Brain microvascular endothelial cell (primary cell): ENCODE measurements around the gene HK1.

Source experiments
- DNase-seq: peaks from one replicate; pipeline ENCODE4 v3.0.0-alpha.2; 2020
- H3K27ac ChIP-seq: fragments of 250-450 bp; sonication (Bioruptor Pico); 2 replicates; pipeline ENCODE4 v1.5.1; 2020; ENCODE audit warnings: mild to moderate bottlenecking, moderate library complexity
- H3K27me3 ChIP-seq: fragments of 250-450 bp; sonication (Bioruptor Pico); replicated peaks from 2 replicates; pipeline ENCODE4 v1.5.1; 2020; ENCODE audit warnings: mild to moderate bottlenecking
- H3K36me3 ChIP-seq: fragments of 250-450 bp; sonication (Bioruptor Pico); replicated peaks from 2 replicates; pipeline ENCODE4 v1.5.1; 2020; ENCODE audit warnings: mild to moderate bottlenecking
- H3K4me3 ChIP-seq: 2 replicates; pipeline ENCODE4 v1.5.1; 2011; ENCODE audit warnings: low read depth, mild to moderate bottlenecking, control low read depth, low read length, moderate library complexity
- in situ Hi-C: cut with HindIII; loops from 2 replicates; pipeline ENCODE4 v1.10.0; 2017; ENCODE audit warnings: low sequenced_read_pairs, low pct_ligation_motif_present
- TF ChIP-seq, protein P1 (sequence below): IDR thresholded peaks from 2 replicates; pipeline ENCODE4 v1.5.1; 2011; ENCODE audit warnings: low read depth, mild to moderate bottlenecking, moderate library complexity, low read length, control low read depth, inconsistent platforms; ENCODE audit errors: missing control alignments

The HK1 gene

DNA sequence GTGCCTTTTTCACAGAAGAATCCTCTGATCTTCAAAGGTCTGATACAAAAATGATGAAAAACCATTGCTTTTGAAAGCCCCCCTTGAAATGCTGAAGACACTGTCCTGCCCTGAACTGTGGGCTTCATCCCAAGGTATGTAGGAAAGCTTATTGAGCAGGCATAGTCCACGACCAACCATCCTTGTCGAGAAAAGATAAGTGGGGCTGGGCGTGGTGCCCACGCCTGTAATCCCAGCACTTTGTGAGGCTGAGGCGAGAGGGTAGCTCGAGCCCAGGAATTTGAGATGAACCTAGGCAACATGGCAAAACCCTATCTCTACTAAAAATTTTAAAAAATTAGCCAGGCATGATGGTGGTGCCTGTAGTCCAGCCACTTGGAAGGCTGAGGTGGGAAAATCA is 112.9 kb downstream of the HK1 start:
- TF ChIP-seq, protein P1, sequence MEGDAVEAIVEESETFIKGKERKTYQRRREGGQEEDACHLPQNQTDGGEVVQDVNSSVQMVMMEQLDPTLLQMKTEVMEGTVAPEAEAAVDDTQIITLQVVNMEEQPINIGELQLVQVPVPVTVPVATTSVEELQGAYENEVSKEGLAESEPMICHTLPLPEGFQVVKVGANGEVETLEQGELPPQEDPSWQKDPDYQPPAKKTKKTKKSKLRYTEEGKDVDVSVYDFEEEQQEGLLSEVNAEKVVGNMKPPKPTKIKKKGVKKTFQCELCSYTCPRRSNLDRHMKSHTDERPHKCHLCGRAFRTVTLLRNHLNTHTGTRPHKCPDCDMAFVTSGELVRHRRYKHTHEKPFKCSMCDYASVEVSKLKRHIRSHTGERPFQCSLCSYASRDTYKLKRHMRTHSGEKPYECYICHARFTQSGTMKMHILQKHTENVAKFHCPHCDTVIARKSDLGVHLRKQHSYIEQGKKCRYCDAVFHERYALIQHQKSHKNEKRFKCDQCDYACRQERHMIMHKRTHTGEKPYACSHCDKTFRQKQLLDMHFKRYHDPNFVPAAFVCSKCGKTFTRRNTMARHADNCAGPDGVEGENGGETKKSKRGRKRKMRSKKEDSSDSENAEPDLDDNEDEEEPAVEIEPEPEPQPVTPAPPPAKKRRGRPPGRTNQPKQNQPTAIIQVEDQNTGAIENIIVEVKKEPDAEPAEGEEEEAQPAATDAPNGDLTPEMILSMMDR, result no peak
- H3K36me3 ChIP-seq, result peaks cover 40% of the 10 kb centered on the region
- H3K27ac ChIP-seq, result no peak overlapping the region
- in situ Hi-C loops, result loop anchor here (25.0 kb wide), 1 partner anchor 154 kb away; no protein-coding TSS in a partner anchor
- no peaks in the 10 kb centered on the region for H3K27me3 ChIP-seq
- no peak for DNase-seq
- H3K4me3 ChIP-seq, result no peak overlapping the region

DNA sequence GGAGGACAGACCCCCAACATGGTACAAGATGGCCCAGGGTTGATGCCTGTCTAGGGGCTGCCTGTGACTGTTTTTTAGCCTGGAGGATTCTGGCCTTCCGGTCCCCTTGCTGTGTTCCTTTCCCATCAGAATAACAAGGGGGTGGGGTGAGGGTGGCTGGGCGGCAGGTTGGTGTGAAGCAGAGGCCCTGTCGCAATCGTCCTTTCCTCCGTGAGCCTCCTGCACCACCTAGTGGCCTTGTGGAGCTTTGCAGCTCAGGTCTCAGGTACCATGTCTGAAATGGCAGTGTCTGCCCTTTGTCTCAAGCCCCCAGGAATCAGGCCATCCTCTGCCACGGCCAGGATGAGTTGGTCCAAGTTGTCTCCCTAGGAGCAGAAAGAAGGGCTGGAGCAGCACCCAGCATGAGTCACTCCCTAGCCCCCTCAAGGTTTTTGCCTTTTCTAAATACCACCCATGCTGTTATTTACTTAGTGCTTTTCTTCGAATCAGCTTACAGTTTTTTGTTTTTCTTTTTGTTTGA is 114.2 kb downstream of the HK1 start:
- peak; percentile 64 for DNase-seq
- Histone ChIP-seq H3K27me3 (no peaks in the 10 kb centered on the region), H3K27ac (no peak overlapping the region), H3K4me3 (no peak overlapping the region), H3K36me3 (peaks cover 32% of the 10 kb centered on the region)
- TF ChIP-seq, protein P1, result peak; percentile 98
- in situ Hi-C loops, result loop anchor here (25.0 kb wide), 1 partner anchor 155 kb away; no protein-coding TSS in a partner anchor

- H3K27me3 ChIP-seq, result no peaks in the 10 kb centered on the region
- in situ Hi-C loops, result loop anchor here (25.0 kb wide), 1 partner anchor 157 kb away; no protein-coding TSS in a partner anchor
- H3K36me3 ChIP-seq, result peaks cover 24% of the 10 kb centered on the region
- DNase-seq, result no peak
- no peak overlapping the region for H3K27ac ChIP-seq
- TF ChIP-seq, protein P1, result no peak
- H3K4me3 ChIP-seq, result no peak overlapping the region
These were observed 115.7 kb downstream of the HK1 start for GRCh38 chr10:69394020-69394419.

DNA sequence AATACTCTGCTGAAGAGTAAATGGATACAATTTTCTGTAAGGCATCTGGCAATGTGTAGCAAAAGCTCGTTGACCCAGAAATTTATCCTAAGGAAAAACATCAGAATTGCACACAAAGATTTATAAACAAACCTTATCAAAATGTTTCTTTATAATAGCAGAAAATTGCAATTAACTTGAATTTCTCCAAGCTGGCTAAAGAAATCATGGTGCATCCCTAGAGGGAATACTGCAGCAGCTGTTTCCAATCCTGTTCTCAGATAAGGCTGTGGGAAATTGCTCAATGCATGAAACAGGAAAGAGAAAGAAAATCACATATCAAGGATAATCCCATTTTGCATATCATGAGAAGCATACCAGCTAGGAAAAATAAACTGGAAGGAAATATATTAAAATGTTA is 119.7 kb downstream of the HK1 start:
- Histone ChIP-seq H3K36me3 (peaks cover 27% of the 10 kb centered on the region), H3K27me3 (no peaks in the 10 kb centered on the region), H3K27ac (no peak overlapping the region), H3K4me3 (no peak overlapping the region)
- TF ChIP-seq, protein P1, result no peak
- in situ Hi-C loops, result loop anchor here (25.0 kb wide), 1 partner anchor 161 kb away; no protein-coding TSS in a partner anchor
- DNase-seq, result no peak

- no peak for DNase-seq
- in situ Hi-C loops, result loop anchor here (25.0 kb wide), 1 partner anchor 161 kb away; no protein-coding TSS in a partner anchor
- Histone ChIP-seq H3K4me3 (no peak overlapping the region), H3K36me3 (peaks cover 28% of the 10 kb centered on the region), H3K27ac (no peak overlapping the region), H3K27me3 (no peaks in the 10 kb centered on the region)
- TF ChIP-seq, protein P1, result no peak
These were observed 120.2 kb downstream of the HK1 start for GRCh38 chr10:69398466-69398865.

GRCh38 chr10:69400936-69401335 is 122.6 kb downstream of the HK1 start:
- peaks cover 28% of the 10 kb centered on the region for H3K36me3 ChIP-seq
- no peak overlapping the region for H3K27ac ChIP-seq

More at GRCh38 chr10:69400936-69401335, 122.6 kb downstream of the HK1 start:
- no peaks in the 10 kb centered on the region for H3K27me3 ChIP-seq
- in situ Hi-C loops, result no loop called here
- no peak overlapping the region for H3K4me3 ChIP-seq
- no peak for DNase-seq
- TF ChIP-seq, protein P1, result no peak
